LNCaP clone FGC (cell line): Measurements from ENCODE around the gene RHOBTB3.
"Not testable (repeated sequence)": the region's sequence is repeated elsewhere in the genome, so short reads cannot be mapped to it uniquely, and the experiment has no call there.

Experiments
- DNase-seq: peaks from one replicate; pipeline ENCODE4 v3.0.0-alpha.2; 2011; ENCODE audit warnings: low read depth
- H3K4me3 ChIP-seq: 2 replicates; pipeline ENCODE4 v1.5.1; 2011; ENCODE audit warnings: mild to moderate bottlenecking, low read depth, low read length, control low read depth
- CTCF ChIP-seq: IDR thresholded peaks from 2 replicates; pipeline ENCODE4 v1.5.1; 2012; ENCODE audit warnings: mild to moderate bottlenecking; ENCODE audit not compliant: control insufficient read depth, insufficient read depth; ENCODE audit errors: extremely low read depth

Gene RHOBTB3

GRCh38 chr5:95827892-95828246 is 96.7 kb downstream of the RHOBTB3 start:
- H3K4me3 ChIP-seq = no peak overlapping the region
- DNase-seq = no peak
- TF ChIP-seq CTCF = no peak

- TF ChIP-seq CTCF = no peak
- no peak for DNase-seq
- no peak overlapping the region for H3K4me3 ChIP-seq
These were observed 99.1 kb downstream of the RHOBTB3 start for GRCh38 chr5:95830226-95830625.

GRCh38 chr5:95832664-95833063 is 101.5 kb downstream of the RHOBTB3 start:
- TF ChIP-seq CTCF = no peak
- DNase-seq = no peak

GRCh38 chr5:95835682-95836385 is 104.7 kb downstream of the RHOBTB3 start:
- TF ChIP-seq CTCF = no peak
- no peak for DNase-seq
- H3K4me3 ChIP-seq = no peak overlapping the region

More at GRCh38 chr5:95832664-95833063, 101.5 kb downstream of the RHOBTB3 start:
- H3K4me3 ChIP-seq = no peak overlapping the region

GRCh38 chr5:95836544-95836943 is 105.4 kb downstream of the RHOBTB3 start:
- TF ChIP-seq CTCF = no peak
- DNase-seq = no peak
- no peak overlapping the region for H3K4me3 ChIP-seq

- not testable (repeated sequence) for H3K4me3 ChIP-seq, DNase-seq
These were observed 105.8 kb downstream of the RHOBTB3 start for GRCh38 chr5:95836971-95837370.

- no peak overlapping the region for H3K4me3 ChIP-seq
- no peak for TF ChIP-seq CTCF
- DNase-seq = no peak
These were observed 106.4 kb downstream of the RHOBTB3 start for GRCh38 chr5:95837492-95837891.
